HG03039 (cell line): ENCODE results near the gene EXD3.
"Not testable (repeated sequence)": the region's sequence is repeated elsewhere in the genome, so short reads cannot be mapped to it uniquely, and the experiment has no call there.

Source experiments
- ATAC-seq: cut with Tn5 transposase; IDR thresholded peaks from one replicate; pipeline ENCODE4 v1.9.1; 2021; ENCODE audit warnings: mild to moderate bottlenecking, moderate library complexity; ENCODE audit not compliant: unreplicated experiment

EXD3 gene

DNA sequence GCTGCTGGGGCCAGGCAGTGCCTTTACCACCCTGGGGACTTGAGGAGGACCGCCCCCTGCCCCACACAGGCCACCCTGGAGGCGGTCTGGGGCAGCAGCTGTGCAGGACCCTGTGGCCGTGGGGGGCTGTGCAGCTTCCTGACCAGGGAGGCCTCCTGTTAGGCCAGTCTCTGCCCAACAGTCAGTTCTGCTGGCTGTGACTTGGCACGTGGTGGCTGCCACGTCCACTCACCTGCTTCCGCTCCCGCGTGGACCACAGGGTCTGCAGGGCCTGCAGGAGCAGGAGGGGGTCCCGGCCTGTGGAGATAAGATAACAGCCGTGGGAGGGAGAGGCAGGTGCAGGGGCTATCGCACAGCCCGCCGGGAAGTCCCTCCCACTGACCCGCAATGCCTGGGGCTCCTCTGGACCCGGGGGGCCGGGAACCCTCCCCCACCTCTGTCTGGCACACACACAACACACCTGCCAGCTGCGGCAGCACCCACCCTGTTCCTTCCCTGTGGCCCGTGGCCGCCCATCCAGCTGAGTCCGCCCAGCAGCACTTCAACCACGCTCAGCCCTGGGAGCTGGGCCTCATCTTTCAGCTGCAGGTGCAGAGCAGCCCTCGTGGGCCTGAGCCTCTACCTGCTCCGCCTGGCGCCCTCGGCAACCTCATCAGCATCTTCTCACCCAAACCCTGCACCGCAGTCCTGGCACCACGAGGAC is 39.7 kb downstream of the EXD3 start:
- no peak for ATAC-seq

- no peak for ATAC-seq
These were observed 40.4 kb downstream of the EXD3 start for GRCh38 chr9:137382444-137383080.

GRCh38 chr9:137381501-137382443 is 41.2 kb downstream of the EXD3 start:
- ATAC-seq = no peak

DNA sequence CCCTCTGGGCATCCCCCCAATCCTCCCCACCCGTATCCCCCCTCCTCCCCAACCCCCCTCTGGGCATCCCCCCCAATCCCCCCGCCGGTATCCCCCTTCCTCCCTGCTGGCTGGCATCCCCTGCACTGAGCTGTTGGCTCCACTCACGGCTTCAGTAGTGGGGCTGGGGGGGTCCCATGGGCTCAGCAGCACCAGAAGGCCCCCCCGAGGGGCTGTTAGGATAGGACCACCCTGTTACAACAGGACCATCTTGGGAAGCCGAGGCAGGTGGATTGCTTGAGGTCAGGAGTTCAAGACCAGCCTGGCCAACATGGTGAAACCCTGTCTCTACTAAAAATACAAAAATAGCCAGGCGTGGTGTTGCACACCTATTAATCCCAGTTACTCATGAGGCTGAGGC is 42.4 kb downstream of the EXD3 start:
- ATAC-seq = no peak

GRCh38 chr9:137380171-137380570 is 42.8 kb downstream of the EXD3 start:
- no peak for ATAC-seq

- no peak for ATAC-seq
These were observed 43.2 kb downstream of the EXD3 start for GRCh38 chr9:137379761-137380161.

DNA sequence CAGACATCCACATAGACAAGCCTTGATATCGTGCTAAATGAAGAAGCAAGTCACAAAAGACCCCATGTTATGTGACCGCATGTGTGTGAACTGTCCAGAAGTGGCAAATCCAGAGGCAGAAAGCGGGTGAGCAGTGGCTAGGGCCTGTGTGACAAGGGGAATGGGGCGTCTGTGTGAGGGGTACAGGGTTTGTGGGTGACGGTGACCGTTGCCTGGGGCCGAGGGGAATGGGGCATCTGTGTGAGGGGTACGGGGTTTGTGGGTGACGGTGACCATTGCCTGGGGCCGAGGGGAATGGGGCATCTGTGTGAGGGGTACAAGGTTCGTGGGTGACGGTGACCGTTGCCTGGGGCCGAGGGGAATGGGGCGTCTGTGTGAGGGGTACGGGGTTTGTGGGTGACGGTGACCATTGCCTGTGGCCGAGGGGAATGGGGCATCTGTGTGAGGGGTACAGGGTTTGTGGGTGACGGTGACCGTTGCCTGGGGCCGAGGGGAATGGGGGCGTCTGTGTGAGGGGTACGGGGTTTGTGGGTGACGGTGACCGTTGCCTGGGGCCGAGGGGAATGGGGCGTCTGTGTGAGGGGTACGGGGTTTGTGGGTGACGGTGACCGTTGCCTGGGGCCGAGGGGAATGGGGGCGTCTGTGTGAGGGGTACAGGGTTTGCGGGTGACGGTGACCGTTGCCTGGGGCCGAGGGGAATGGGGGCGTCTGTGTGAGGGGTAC is 44.1 kb downstream of the EXD3 start:
- ATAC-seq = not testable (repeated sequence)

GRCh38 chr9:137376386-137376785 is 46.6 kb downstream of the EXD3 start:
- ATAC-seq = no peak

- ATAC-seq = no peak
These were observed 47.5 kb downstream of the EXD3 start for GRCh38 chr9:137375321-137376058.

GRCh38 chr9:137374131-137374845 is 48.7 kb downstream of the EXD3 start:
- no peak for ATAC-seq

GRCh38 chr9:137373611-137373980 is 49.4 kb downstream of the EXD3 start:
- no peak for ATAC-seq

- no peak for ATAC-seq
These were observed 50.0 kb downstream of the EXD3 start for GRCh38 chr9:137372693-137373610.

- no peak for ATAC-seq
These were observed 50.9 kb downstream of the EXD3 start for GRCh38 chr9:137371946-137372651.

DNA sequence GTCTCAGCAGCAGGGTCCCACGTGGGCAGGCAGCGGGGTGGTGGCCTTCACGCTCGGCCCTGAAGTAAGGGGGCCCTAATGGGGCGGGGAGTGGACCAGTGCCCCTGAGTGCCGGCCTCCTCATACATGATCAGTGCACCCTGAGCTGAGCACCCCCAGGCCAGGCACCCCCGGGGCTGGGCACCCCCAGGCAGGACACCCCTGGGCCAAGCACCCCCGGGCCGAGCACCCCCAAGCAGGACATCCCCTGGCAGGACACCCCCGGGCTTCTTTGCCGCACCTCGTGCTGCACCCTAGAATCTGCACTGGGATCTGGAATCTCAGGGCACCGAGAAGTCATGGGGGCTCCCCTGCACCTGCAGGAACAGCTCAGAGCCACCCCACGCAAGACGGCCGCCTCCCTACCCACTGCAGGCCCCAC is 51.4 kb downstream of the EXD3 start:
- ATAC-seq = no peak

- no peak for ATAC-seq
These were observed 52.0 kb downstream of the EXD3 start for GRCh38 chr9:137370865-137371520.

- ATAC-seq = no peak
These were observed 52.8 kb downstream of the EXD3 start for GRCh38 chr9:137369911-137370764.
